KMS-11 (cell line): ENCODE data around the gene ROM1.

Source experiments
- H2AFZ ChIP-seq: fragments of 200-600 bp; sonication (generic); 2 replicates; pipeline ENCODE4 v1.6.1; 2016; ENCODE audit warnings: antibody characterized with exemption, mixed run types, low read depth
- H3K27ac ChIP-seq: fragments of 200-600 bp; sonication (generic); 2 replicates; pipeline ENCODE4 v1.6.1; 2016; ENCODE audit warnings: mild to moderate bottlenecking, mixed run types
- H3K27me3 ChIP-seq: fragments of 200-600 bp; sonication (generic); 2 replicates; pipeline ENCODE4 v1.6.1; 2017; ENCODE audit warnings: mild to moderate bottlenecking, low read depth, mixed run types, moderate library complexity; ENCODE audit not compliant: insufficient read depth
- H3K36me3 ChIP-seq: fragments of 200-600 bp; sonication (generic); 2 replicates; pipeline ENCODE4 v1.6.1; 2017; ENCODE audit warnings: mild to moderate bottlenecking, mixed run types; ENCODE audit not compliant: insufficient read depth
- H3K4me1 ChIP-seq: fragments of 200-600 bp; sonication (generic); 2 replicates; pipeline ENCODE4 v1.6.1; 2016; ENCODE audit warnings: mild to moderate bottlenecking, low read depth, mixed run types; ENCODE audit not compliant: poor library complexity, severe bottlenecking
- H3K4me2 ChIP-seq: fragments of 200-600 bp; sonication (generic); 2 replicates; pipeline ENCODE4 v1.7.0; 2016; ENCODE audit warnings: mild to moderate bottlenecking, mixed run types
- H3K4me3 ChIP-seq: fragments of 200-600 bp; sonication (generic); IDR thresholded peaks from 2 replicates; pipeline ENCODE4 v1.6.1; 2017; ENCODE audit warnings: low read depth, low read length, mixed read lengths; ENCODE audit not compliant: insufficient read depth
- H3K79me2 ChIP-seq: fragments of 200-600 bp; sonication (generic); 2 replicates; pipeline ENCODE4 v1.6.1; 2016; ENCODE audit warnings: low read depth, mixed run types; ENCODE audit not compliant: insufficient read depth
- H3K9ac ChIP-seq: fragments of 200-600 bp; sonication (generic); 2 replicates; pipeline ENCODE4 v1.6.1; 2016; ENCODE audit warnings: mild to moderate bottlenecking, mixed run types
- H4K20me1 ChIP-seq: fragments of 200-600 bp; sonication (generic); 2 replicates; pipeline ENCODE4 v1.6.1; 2016; ENCODE audit warnings: mild to moderate bottlenecking, mixed run types; ENCODE audit not compliant: insufficient read depth
- CTCF ChIP-seq: fragments of 200-600 bp; sonication (generic); conservative IDR thresholded peaks from 2 replicates; pipeline ENCODE4 v1.6.1; 2017; ENCODE audit warnings: low read depth, mild to moderate bottlenecking, antibody characterized with exemption, low read length, moderate library complexity, mixed read lengths

ROM1 gene

GRCh38 chr11:62593434-62594044, 19.5 kb upstream of the ROM1 start:
- H3K36me3 ChIP-seq = peaks cover 14% of the 10 kb centered on the region; the same call in 1 of the 2 replicates

GRCh38 chr11:62595124-62595523, 17.9 kb upstream of the ROM1 start:
- Histone ChIP-seq H3K36me3 (peaks cover 14% of the 10 kb centered on the region; the same call in 1 of the 2 replicates), H2AFZ (no peak overlapping the region), H3K4me1 (peaks cover 44% of the 10 kb centered on the region), H3K79me2 (peaks cover 41% of the 10 kb centered on the region), H3K27ac (no peak overlapping the region), H3K27me3 (no peaks in the 10 kb centered on the region), H3K4me2 (no peak overlapping the region), H3K9ac (no peak overlapping the region), H4K20me1 (no peaks in the 10 kb centered on the region), H3K4me3 (no peak overlapping the region)
- TF ChIP-seq CTCF = no peak

More at GRCh38 chr11:62593434-62594044, 19.5 kb upstream of the ROM1 start:
- Histone ChIP-seq H3K4me2 (no peak overlapping the region; the same call in 1 of the 2 replicates), H3K4me1 (peaks cover 39% of the 10 kb centered on the region), H4K20me1 (no peaks in the 10 kb centered on the region), H2AFZ (no peak overlapping the region), H3K27ac (no peak overlapping the region), H3K9ac (no peak overlapping the region), H3K4me3 (no peak overlapping the region), H3K79me2 (peaks cover 34% of the 10 kb centered on the region), H3K27me3 (no peaks in the 10 kb centered on the region)
- peak; percentile 69 for TF ChIP-seq CTCF

GRCh38 chr11:62599069-62599696, 13.9 kb upstream of the ROM1 start:
- Histone ChIP-seq H3K4me3 (no peak overlapping the region), H3K4me1 (peaks cover 25% of the 10 kb centered on the region), H3K27me3 (no peaks in the 10 kb centered on the region), H3K36me3 (peaks cover 14% of the 10 kb centered on the region; the same call in 1 of the 2 replicates), H4K20me1 (no peaks in the 10 kb centered on the region), H3K9ac (no peak overlapping the region), H3K4me2 (peak overlapping the region; percentile 92), H3K27ac (no peak overlapping the region), H3K79me2 (peaks cover 44% of the 10 kb centered on the region), H2AFZ (no peak overlapping the region)
- TF ChIP-seq CTCF = no peak

GRCh38 chr11:62599901-62600300, 13.2 kb upstream of the ROM1 start:
- no peak overlapping the region for H2AFZ ChIP-seq
- H3K4me1 ChIP-seq = peaks cover 25% of the 10 kb centered on the region
- no peak overlapping the region for H3K4me3 ChIP-seq
- peak overlapping the region; percentile 92 for H3K4me2 ChIP-seq
- peak overlapping the region; percentile 88; the same call in 1 of the 2 replicates for H3K27ac ChIP-seq
- no peaks in the 10 kb centered on the region for H4K20me1 ChIP-seq
- peaks cover 11% of the 10 kb centered on the region; the same call in 1 of the 2 replicates for H3K36me3 ChIP-seq
- H3K79me2 ChIP-seq = peaks cover 44% of the 10 kb centered on the region
- no peak for TF ChIP-seq CTCF
- no peak overlapping the region; the same call in 1 of the 2 replicates for H3K9ac ChIP-seq
- H3K27me3 ChIP-seq = no peaks in the 10 kb centered on the region
